Testis (tissue), 3 donors: ENCODE results near the gene TRIM29. TPM values are rescaled to one million over a fixed set of nuclear protein-coding genes. Genes with fewer than 3 reads are reported as not detected.
A peak's percentile ranks its signal among the peaks of the same experiment; 100 is the strongest.

Experiments used
- DNase-seq: peaks from one replicate; pipeline ENCODE4 v3.0.0-alpha.2; 2019
- H3K27ac ChIP-seq, 2 donors: fragments of 200-600 bp; sonication (generic); one replicate each; pipeline ENCODE4 v1.5.1; 2019
- H3K27me3 ChIP-seq: fragments of 200-600 bp; sonication (generic); one replicate; pipeline ENCODE4 v1.5.1; 2019
- H3K36me3 ChIP-seq: fragments of 200-600 bp; sonication (generic); one replicate; pipeline ENCODE4 v1.5.1; 2017; ENCODE audit warnings: low read depth; ENCODE audit errors: missing control alignments
- H3K4me1 ChIP-seq: fragments of 200-600 bp; sonication (generic); one replicate; pipeline ENCODE4 v1.5.1; 2019
- H3K4me3 ChIP-seq, 2 donors: fragments of 200-600 bp; sonication (generic); one replicate each; pipeline ENCODE4 v1.5.1; 2017 to 2019
- H3K9me3 ChIP-seq: fragments of 200-600 bp; sonication (generic); one replicate; pipeline ENCODE4 v1.5.1; 2017
- POLR2A ChIP-seq: fragments of 450-650 bp; IDR thresholded peaks from one replicate; pipeline ENCODE4 v1.6.1; 2017; ENCODE audit warnings: antibody characterized with exemption, mild to moderate bottlenecking, moderate library complexity
- WGBS, 2 donors: methylation state at CpG; one replicate each; pipeline ENCODE4 v1.1.5; 2018; 5-methylcytosine and 5-hydroxymethylcytosine counted together
- intact Hi-C: fragments of 100-400 bp; cut with DNase I; formaldehyde crosslinking; loops from one replicate; pipeline ENCODE4 v1.15.1; 2023; ENCODE audit warnings: low total_unique reads
- polyA plus RNA-seq: library from polyadenylated mRNA; stranded (reverse); fragments of 350-450 nt; fragmentation: Illumina TruSeq; extraction: RNeasy Lipid Tissue Mini Kit (QIAGEN cat#74804); gene quantifications from one replicate; pipeline ENCODE4 v1.2.3, GENCODE V29; 2014; ENCODE audit warnings: low read depth, low replicate concordance; ENCODE audit not compliant: insufficient read depth
- total RNA-seq, 2 donors: library from RNA; depleted of rRNA; stranded (reverse); fragments of >200 nt; gene quantifications; one replicate each; pipeline ENCODE4 v1.2.3, GENCODE V29; 2016
- TF ChIP-seq, protein P1 (sequence below), 3 experiments: fragments of 450-650 bp in 2 of 3; fragments of 200-600 bp in 1 of 3; sonication (generic) in 1 of 3; IDR thresholded peaks; one replicate each; pipeline ENCODE4 v1.5.1; 2016 to 2019; ENCODE audit warnings: antibody characterized with exemption in 3 of 3, mild to moderate bottlenecking in 2 of 3, moderate library complexity in 1 of 3

Gene TRIM29
- total and polyA plus RNA-seq, 3 donors from 2014 or later: 11.6 to 18.2 (median 12.3) TPM

DNA sequence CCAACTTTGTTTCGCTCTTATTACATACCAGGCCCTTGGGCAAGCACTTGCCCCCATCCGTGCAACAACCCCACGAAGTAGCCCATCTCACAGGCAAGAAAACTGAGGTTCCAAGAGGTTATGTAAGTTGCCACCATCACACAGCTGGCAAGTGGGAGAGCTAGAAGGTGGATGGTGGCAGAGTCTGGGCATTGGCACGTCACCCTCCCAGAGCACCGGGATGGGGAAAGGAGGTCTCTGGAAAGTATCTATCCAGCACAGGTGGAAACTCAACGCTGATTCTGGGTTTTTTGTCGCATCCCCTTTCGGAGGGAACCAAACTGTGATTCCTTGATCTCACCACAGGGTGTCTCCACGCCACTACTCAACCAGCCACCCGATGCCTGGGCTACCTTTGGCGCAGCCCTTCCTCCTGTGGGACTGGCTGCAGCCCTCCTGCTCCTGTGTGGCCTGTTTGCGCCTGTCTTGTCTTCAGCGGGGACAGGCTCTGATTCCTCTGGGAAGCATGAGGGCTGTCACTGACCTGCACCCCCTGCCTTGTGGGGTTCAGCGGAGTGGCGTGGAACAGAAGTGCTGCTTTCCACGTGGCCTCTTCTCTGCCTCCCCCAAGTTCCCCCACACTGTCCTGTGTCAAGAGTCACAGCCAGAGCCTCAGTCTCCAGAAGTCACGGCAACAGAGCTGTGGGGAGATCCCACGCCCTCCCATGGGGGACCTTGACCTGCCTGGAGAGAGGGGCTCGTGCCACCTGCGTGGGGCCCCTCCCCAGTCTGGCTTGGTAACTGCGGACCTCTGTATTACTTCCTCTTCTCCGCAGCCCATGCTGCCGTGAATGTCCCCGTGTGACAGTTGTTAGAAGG, 34.4 kb upstream of the TRIM29 start:
- Histone ChIP-seq H3K27me3 (no peaks in the 10 kb centered on the region), H3K9me3 (no peaks in the 10 kb centered on the region), H3K4me3 (no peak overlapping the region), H3K27ac (no peak overlapping the region), H3K36me3 (no peaks in the 10 kb centered on the region), H3K4me1 (peaks cover 4% of the 10 kb centered on the region)
- DNase-seq: peak; percentile 79
- intact Hi-C loops: loop anchor here (5.0 kb wide), 1 partner anchor 55 kb away; no protein-coding TSS in a partner anchor
- 37 to 46% methylated on average over 18 to 24 of the region's 24 CpGs for WGBS, 2 donors
- TF ChIP-seq, protein P1, sequence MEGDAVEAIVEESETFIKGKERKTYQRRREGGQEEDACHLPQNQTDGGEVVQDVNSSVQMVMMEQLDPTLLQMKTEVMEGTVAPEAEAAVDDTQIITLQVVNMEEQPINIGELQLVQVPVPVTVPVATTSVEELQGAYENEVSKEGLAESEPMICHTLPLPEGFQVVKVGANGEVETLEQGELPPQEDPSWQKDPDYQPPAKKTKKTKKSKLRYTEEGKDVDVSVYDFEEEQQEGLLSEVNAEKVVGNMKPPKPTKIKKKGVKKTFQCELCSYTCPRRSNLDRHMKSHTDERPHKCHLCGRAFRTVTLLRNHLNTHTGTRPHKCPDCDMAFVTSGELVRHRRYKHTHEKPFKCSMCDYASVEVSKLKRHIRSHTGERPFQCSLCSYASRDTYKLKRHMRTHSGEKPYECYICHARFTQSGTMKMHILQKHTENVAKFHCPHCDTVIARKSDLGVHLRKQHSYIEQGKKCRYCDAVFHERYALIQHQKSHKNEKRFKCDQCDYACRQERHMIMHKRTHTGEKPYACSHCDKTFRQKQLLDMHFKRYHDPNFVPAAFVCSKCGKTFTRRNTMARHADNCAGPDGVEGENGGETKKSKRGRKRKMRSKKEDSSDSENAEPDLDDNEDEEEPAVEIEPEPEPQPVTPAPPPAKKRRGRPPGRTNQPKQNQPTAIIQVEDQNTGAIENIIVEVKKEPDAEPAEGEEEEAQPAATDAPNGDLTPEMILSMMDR (IDR thresholded peaks at IDR 0.05): peak; percentile 79 to 83 (median 83)
- no peak for TF ChIP-seq POLR2A

DNA sequence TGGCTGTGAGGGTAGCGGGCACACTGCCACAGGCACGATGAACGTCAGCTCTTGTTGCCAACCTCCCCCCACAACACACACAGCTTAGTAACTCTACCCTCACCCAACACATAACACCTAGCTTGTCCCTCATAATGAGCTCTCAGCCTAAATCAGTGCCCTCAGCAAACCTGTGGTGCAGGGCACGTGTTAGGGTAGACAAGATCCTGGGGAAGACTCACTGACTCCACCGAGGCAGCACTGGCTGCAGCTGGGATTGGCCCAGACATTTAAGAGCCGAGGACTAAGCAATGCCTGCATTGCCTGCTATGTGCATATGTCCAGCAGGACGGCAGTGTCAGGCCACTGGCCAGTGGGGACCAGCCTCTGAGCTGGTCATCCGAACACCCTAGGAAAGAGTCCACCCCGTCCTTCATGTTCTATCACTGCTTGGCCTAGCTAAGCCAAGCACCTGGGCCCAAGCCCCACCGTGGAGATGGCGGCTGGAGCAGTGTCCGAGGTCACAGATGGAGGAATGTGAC, 32.9 kb upstream of the TRIM29 start:
- H3K4me3 ChIP-seq: no peak overlapping the region
- TF ChIP-seq, protein P1 (IDR thresholded peaks at IDR 0.05): no peak
- TF ChIP-seq POLR2A: no peak
- no peak overlapping the region for H3K27ac ChIP-seq
- H3K36me3 ChIP-seq: no peaks in the 10 kb centered on the region
- intact Hi-C loops: loop anchor here (5.0 kb wide), 1 partner anchor 56 kb away; no protein-coding TSS in a partner anchor
- no peaks in the 10 kb centered on the region for H3K27me3 ChIP-seq
- H3K4me1 ChIP-seq: peaks cover 4% of the 10 kb centered on the region
- DNase-seq: no peak
- 87 to 90% methylated on average over 9 to 12 of the region's 12 CpGs for WGBS, 2 donors
- H3K9me3 ChIP-seq: no peaks in the 10 kb centered on the region

DNA sequence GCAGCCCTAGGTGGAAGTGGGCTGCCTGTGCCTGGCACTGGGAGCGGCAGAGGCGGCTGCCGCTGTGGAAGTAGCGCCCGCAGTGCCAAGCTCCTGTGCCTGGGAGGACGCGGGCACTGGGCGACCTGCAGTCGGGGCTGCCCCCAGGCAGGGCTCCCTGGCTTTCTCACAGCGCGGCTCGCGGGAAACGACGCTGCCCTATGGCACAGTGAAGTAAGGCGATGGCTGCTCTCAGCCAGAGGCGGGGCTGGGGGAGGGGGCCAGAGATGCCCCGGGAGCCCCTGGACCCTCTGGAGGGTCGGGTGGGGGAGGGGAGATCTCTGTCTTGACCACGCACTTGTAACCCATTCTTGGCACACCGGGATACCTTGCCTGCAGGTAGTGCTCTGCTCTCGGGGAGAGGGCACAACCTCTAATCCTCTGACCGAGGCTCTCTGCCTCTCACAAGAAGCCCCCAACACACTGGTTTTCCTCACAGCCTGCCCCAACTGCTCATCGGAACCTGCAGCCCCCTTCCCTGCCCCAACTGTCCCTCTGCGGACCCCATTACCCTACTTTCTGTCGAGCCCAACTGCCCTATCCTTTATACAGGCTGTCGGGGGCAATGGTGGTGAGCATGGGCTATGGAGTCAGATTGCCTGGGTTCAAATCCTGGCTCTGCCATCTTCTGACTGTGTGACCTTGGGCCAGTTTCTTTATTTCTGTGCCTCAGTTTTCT, 32.2 kb upstream of the TRIM29 start:
- H3K4me3 ChIP-seq: peak overlapping the region in 1 of 2 donors; percentile 61
- 51 to 65% methylated on average over 16 to 27 of the region's 27 CpGs for WGBS, 2 donors
- DNase-seq: no peak
- intact Hi-C loops: loop anchor here (5.0 kb wide), 1 partner anchor 57 kb away; no protein-coding TSS in a partner anchor
- H3K9me3 ChIP-seq: no peaks in the 10 kb centered on the region
- H3K4me1 ChIP-seq: peaks cover 4% of the 10 kb centered on the region
- TF ChIP-seq POLR2A: no peak
- TF ChIP-seq, protein P1 (IDR thresholded peaks at IDR 0.05): no peak
- H3K27ac ChIP-seq: no peak overlapping the region
- no peaks in the 10 kb centered on the region for H3K36me3 ChIP-seq
- no peaks in the 10 kb centered on the region for H3K27me3 ChIP-seq

DNA sequence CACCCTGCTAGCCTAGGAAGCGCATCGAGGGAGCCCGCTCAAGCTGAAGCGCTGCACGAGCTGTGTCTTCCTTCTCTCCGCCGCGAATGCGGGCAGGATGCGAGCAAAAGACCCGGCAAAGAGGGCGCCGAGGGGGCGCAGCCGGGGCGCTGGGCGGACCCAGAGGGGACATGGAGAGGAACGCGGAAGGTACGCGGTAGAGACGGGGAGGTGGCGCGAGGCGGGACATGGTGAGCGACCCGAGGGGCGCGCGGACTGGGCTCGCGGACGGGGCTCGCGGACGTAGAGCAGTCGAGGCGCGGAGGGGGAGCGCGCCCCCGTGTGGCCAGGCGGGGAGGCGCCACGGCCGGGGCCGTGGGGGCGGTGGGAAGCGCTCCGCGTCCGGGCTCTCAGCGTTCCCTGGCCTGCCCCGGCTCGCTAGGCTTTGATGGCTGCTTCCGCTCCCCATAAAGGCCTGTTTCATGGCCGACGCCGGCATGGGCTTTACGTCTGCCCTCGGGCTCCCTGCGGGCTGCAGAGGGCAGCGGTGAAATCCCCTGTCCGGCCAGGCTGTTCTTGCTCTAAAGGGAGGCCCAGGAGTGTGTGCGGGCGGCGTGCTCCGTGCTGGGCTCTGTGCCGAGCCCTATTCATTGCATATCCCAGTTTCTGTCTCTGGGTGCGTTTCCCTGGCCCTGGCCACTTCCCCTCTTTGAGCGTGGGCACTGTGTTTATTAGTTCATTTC, 31.2 kb upstream of the TRIM29 start:
- Histone ChIP-seq H3K4me1 (peaks cover 4% of the 10 kb centered on the region), H3K9me3 (no peaks in the 10 kb centered on the region), H3K27ac (no peak overlapping the region), H3K36me3 (no peaks in the 10 kb centered on the region), H3K4me3 (peak overlapping the region; percentile 39 to 61), H3K27me3 (no peaks in the 10 kb centered on the region)
- peak; percentile 81 for DNase-seq
- TF ChIP-seq, protein P1 (IDR thresholded peaks at IDR 0.05): peak; percentile 82 to 93 (median 85)
- TF ChIP-seq POLR2A: no peak
- intact Hi-C loops: no loop called here
- WGBS, 2 donors: 0 to 1% methylated on average over 17 to 68 of the region's 71 CpGs
